D341Med (cell line): ENCODE data around the gene NKX2-1.

ENCODE experiments used
- DNase-seq: peaks from one replicate; pipeline ENCODE4 v3.0.0; 2012; ENCODE audit warnings: low spot score

NKX2-1 gene

DNA sequence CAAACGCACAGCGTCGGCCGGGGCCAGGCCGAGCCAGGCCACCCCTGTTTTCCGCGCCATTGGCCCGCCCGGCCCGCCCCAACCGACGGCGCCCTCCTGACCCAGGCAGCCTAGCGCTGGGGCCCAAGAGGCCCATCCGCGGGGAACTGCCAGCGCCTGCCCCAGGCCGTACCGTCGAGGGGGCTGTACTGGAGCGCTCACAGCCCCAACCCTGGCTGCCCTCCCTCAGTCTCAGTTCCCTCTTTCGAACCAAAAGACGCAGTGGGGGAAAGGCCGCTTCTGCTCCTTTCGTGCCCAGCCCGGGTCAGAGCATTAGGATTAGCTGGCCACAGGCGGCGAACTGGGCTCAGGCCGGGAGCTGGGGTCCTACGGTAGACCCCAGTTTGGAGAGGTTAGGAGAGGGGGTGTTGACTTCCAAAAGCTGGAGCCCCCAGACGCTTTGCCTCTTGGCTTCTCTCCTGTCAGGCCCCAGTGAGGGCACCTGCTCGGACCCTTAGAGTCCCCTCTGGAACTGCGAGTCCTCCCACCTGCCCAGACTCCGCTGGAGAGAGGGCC, 1.9 kb downstream of the NKX2-1 start:
- peak; percentile 38 for DNase-seq

DNA sequence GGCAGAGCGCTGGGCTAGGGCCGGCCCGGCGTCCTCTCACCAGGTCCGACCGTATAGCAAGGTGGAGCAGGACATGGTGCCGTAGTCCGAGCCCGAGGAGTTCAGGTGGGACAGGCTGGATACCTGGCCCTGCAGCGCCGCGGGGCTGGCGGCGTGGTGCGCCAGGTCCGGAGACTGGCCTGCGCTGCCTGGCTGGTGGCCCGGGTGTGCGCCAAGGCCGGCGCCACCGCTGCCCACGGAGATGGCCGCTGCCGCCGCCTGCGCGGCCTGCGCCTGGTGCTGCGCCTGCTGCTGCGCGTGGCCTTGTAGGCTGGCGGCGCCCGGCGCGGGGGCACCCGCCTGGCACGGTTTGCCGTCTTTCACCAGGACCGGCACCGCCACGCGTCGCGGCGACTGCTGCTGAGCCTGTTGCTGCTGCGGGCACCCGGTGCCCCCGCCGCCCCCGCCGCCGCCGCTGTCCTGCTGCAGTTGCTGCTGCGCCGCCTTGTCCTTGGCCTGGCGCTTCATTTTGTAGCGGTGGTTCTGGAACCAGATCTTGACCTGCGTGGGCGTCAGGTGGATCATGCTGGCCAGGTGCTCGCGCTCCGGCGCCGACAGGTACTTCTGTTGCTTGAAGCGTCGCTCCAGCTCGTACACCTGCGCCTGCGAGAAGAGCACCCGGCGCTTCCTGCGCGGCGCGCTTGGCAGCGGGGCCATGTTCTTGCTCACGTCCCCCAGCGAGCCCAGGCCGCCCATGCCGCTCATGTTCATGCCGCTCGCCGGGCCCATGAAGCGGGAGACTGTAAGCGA, 2.6 kb downstream of the NKX2-1 start:
- peak; percentile 46 for DNase-seq

DNA sequence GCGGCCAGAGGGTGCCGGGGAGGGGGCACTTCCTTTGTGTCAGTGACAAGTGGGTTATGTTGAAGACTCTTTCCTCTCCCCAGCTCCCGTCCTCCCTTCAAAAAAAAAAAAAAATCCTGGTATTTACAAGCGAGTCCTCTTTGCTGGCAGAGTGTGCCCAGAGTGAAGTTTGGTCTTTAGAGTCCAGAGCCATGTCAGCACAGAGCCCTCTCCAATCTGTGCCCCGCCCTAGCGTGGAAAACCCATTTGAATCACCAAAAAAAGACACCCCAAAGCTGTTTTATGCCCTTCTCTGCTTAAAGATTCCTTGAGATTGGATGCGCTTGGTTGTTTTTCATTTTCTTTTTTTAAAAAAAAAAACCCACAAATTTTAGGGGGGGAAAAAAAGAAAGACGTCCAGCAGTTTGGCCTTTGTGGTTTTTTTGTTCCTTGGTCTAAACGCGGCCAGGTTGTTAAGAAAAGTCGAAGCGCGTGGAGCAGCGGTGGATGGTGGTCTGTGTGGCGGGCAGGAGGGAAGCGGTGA, 3.3 kb downstream of the NKX2-1 start:
- DNase-seq, result no peak

DNA sequence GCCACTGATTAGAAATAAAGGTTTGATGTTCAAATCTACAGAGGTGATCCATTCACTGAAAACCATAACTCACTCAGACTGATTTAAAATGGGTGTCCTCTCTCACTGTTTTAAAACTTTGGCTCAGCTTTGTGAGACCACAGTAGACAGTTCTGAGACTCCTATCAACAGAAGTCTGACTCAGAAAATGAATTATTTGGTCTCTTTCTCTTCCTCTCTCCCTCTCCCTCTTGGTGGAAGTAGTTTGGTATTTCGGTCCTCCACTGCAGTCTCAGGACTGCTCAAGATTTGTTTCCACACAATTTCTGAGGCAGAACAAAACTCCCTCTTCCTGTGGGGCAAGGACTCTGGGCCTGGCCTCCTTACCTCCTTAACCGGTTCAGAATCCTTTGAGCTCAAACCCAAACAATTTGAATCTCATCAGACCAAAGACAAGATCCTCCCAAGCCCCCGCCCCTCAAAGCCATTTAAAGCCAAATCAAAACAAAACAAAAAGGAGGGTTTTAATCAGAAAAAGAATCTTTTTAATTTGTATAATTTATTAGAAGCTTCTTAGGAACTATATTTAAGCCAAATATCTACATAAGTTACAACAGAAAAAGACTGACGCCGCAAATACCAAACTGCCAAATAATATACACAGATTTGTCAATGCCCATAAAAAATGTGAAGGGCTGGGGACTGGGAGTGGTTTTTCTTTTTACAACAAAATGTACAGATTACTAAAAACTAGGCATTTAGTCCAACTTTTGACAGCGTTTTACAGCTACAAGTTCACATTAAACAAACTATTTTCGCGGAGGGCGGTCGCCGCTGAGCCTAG, 3.9 kb downstream of the NKX2-1 start:
- DNase-seq, result no peak

DNA sequence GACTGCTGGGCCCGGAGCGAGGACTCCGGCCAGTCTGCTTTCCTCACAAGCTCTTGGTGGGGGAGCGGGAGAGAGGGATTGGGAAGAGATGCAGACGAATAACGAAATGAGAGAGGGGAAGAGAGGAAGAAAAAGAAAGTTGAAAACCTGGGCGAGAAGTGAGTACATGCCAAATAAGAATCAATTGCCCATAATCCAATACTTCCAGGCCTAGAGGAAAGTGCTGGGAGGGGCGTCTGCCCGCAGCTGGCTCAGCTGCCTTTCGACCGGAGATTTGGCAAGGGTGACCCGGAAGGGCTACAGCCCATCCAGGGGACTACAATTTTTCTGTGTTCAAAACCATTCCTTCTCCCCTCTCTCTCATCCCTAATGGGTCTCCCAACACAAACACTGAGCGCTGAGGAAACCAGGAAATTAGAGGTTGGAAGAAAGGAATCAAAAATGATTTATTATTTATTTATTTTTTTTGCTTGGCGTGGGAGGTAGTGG, 4.9 kb downstream of the NKX2-1 start:
- no peak for DNase-seq

DNA sequence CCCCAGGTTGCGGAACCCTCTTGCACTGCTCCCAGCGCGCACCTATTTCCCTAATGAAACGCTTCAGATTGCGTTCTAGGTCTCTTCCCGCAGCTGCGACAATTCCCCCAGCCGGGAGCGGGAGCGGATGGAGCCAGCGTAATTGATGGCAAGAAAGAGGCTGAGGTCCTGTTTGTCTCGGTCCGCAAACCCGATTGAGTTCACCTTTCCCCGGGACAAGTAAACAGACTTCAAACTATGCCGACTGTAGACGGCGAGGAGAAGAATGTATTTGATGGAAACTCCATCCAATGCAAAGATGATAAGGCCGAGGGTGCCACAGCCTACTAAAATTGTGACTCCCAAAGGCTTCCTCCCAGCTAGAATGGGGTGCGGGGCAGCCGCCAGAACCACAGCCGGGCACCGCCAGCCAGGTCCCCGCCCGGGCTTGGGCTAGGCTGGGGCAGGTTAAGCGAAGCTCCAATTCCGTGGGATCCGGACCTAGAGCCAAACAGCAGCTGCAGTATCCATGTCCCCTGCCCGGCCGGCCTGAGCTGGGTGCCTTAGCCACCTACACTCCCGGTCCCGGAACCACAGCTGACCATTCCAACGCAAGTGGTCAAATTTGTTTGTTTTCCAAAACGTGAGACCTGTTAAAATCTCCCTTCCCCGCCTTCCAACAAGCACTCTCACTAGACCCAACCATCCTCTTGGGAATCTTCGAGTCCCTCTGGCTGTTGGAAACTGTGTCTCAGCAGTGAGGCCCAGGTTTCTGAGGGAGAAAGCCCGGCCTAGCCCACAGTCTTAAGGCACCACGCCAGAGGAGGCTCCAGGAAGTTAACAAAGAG, 5.5 kb downstream of the NKX2-1 start:
- peak; percentile 37 for DNase-seq

DNA sequence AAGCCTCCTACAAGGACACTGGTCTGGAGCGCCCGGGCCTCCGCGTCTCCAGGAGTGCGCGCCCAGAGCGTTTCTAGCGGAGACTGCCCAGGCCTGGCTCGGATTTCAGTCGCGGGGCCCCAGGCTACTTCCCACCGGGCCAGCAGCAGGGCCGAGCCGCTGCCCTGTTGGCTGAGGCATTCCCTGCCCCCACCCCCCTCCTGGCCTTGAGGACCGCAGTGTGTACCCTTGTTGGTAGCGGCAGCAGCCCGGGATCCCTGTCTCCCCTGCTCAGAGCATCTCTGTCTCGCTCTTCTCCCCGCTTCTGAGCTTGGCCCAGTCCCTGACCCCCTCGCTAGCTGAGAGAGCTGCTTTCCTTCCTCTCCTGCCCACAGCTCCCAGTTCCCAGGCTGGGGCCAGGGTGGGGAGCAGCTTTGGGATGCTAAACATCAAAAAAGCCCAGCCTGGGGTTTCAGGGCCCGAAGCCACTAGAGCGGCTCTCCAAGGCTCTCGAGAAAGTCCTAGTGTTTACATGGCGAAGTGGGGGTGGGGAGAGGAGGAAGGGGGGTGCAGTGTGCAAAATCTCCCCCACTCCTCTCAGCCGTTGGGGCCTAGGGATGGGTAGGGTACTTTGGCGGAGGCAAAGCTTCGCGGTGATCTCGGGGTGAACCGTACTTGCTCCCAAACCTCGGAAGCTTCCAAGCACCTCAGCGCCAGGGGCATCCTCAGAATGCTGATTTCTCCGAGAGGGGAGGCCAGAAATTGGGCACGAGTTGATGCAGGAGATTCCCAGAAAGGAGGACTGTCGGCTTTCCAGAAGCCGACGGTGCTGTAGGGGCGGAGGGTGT, 6.4 kb downstream of the NKX2-1 start:
- DNase-seq, result peak; percentile 30

DNA sequence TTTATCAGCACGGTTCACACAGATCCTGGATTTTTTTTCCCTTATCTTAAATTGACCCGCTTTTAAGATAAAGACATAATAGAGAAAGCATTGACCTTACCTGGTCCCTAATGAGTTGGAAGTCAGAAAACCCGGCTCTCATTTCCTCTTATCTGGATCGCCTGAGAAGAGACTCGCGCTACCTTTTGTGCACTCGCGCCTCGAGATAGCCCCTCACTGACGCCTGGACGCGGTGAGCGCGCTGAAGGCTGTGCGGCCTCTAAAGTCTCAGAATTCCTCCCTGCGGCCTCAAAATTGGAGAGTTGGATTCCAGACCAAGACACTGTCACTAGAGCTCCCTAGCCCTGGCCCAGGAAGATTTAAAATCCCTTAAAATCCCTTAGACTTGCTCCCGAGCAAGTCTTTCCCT, 7.0 kb downstream of the NKX2-1 start:
- DNase-seq, result no peak

DNA sequence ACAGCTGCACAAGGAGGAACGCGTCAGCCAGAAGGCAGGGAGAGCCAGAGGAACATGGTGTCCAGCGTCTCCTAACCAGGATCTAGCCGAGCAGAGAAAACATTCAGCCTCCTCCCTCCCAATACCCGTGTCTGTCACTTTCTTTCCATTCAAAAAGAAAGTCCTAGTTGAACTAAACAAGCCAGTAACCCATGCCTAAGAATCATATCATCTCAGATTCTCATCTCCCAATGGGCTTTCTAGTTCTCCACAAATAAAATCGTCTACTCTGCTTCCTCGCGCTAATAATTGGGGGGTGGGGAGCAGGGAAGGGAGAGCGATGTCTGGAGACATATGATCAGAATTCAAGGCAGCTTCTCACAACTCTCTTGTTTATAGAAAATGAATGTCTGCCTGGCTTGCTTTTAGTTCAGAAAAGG, 7.4 kb downstream of the NKX2-1 start:
- no peak for DNase-seq

DNA sequence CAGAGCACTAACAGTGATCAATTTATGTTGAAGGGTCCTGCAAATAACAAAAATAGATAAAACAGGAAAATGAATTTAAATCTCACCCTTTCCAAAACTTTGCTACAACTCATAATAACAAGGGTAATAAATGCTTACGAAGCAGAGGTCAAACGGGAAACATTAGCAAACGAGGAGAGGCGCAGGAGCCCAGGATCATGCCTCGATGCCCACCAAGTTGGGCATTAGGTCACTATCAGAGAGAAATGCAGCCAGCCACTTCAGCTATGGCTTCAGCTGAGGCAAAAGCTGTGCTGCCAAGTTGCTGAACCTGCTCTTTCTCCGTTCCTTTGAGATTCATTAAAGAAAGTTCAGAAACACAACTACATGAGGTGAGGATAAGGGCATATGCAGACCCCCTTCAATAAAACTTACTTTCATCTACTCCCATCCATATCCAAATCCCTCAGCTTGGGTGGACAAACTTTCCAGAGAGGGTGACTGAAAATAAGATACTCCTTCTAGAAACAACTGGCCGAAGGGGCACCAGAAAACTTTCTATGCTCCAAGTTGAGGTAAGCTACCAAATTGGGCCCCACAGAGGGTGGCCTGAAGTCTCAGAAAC, 7.9 kb downstream of the NKX2-1 start:
- DNase-seq, result no peak

DNA sequence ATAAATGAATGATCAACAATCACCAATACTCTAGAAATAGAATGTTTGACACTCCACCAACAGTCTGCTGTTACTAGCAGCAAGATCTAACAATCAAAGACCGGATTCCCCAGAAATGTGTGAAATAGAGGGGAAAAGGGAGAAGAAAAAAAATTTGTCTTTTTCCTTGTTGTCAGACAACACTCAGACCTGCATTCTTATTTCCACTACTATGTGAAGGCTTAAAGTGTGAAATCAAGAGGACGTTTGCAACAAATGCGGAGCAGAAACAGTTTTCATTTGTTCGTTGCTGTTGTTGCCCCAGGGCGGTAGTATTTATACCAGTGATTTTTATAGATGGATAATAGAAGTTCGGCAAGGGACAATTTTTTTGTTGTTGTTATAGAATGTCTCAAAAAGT, 9.2 kb downstream of the NKX2-1 start:
- no peak for DNase-seq

DNA sequence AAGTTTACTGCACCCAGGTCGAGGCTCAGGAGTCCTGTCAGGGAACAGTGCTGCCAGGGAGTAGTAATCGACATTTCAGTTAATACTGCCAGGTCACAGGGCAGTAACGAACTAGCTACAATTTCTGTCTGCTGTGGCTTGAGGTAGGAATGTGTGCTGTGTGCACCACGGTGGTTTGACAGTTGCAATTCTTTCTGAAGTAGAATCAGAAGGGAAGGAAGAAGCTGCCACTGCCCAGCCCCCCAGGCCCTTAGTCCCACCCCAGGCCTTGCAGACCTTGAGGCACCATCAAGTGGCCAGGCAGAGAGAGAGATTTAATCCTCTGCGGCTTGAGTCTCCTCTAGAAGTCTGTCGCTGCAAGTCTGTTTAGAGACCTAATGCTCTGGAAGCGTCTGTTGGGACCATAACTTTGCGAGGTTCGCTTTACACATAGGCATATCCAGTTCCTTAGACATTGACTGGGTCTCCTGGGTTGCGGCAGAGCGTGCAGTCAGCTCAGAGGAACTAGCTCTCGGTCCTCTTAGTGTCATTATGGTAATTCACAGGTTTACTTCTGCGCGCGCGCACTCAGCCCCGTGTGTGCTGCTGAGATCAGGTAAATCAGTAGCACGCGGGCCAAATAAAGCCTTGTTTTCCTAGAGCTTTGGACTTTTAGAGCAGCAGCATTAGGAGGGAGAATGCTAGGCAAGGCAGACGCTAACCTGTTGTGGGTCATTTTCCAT, 9.8 kb downstream of the NKX2-1 start:
- DNase-seq, result no peak

DNA sequence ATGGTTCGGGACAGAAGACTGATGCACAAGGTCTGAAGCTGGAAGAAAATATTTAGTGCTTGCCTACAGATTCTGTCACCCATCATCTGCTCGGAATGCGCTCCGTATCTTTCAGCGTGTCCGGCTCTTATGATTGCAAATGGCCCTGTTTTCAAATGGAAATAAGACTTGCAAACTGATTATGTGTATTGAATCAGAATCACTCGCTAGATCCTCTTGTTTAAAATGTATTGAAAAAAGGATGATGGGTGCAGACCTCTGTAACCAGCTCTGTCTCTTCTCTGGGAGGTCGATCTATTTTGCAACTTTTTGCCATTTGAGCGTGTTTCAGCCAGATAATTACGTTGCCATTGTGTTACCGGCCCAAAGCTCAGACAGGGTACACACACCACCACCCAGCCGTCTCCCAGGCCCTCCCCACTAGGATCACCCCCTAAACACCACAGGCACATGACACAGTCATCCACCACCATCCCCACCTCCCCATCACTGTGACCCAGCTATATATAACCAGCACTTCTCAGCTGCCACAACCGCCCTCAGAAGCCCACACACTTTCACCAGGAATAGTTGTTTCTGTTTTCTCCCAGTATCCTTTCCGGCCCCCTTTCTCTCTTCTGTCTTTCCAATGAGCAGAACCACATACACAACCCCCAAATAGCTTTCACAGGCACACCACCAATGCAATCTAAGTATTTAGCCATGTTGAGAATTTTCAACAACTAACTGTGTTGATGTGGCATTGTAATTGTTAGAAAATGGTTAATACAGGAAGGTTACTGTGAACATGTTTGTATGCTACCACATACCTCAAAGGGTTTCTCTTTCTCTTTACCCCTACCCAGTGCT, 10.7 kb downstream of the NKX2-1 start:
- DNase-seq, result no peak

DNA sequence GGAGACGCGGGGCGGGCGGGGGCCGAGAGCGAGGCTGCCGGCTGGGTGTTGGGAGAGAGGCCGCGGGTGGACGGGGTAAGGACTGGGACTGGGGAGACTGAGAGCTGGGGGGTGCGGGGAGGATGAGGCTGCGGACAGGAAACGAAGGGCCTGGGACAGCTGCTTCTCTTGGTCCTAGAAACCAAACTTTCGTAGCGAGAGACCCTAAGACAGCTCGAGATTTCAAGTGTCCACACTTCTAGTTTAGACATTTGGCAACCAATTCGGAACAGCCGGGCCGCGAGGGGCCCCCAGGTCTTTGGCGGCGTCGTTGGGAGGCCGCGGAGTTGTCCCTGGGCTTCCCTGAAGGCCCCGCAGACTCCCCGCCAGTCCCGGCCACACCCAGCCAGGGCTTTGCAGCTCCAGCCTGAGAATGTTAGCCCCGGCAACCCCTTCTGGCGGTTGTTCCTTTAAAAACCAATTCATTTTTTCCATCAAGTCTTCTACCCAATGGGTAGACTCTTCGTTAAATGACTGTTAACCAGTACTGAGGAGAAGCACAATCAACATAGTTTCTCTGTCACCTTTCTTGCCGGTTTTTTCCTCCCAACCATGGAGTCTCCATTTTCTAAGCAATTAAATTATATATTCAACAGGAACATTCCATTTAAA, 11.5 kb downstream of the NKX2-1 start:
- DNase-seq, result peak; percentile 43

DNA sequence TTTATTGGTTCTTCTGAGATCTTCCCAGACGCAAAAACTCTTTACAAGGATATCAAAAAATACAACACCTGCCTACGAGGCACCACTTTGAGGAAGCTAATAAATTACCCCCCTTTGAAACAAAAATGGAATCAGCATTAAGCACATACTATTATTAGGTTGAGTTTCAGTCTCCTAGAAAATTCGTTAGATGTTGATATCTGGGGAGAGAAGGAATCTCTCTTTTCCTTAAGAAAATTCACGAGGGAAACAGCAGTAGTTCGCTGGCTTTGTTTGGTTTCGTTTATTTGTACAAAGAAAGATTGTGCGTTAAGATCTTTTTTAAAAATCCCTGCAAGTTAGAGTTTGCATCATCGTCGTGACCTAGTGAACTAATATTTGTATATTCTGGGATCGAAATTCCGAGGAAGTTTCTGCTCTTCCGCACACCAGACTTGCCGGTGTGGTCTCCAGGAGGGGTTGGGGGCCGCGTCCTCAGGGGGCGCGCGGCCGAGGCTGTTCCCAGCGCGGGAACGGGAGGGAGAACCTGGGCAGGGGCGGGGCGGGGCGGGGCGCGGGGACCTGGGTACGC, 12.1 kb downstream of the NKX2-1 start:
- no peak for DNase-seq

DNA sequence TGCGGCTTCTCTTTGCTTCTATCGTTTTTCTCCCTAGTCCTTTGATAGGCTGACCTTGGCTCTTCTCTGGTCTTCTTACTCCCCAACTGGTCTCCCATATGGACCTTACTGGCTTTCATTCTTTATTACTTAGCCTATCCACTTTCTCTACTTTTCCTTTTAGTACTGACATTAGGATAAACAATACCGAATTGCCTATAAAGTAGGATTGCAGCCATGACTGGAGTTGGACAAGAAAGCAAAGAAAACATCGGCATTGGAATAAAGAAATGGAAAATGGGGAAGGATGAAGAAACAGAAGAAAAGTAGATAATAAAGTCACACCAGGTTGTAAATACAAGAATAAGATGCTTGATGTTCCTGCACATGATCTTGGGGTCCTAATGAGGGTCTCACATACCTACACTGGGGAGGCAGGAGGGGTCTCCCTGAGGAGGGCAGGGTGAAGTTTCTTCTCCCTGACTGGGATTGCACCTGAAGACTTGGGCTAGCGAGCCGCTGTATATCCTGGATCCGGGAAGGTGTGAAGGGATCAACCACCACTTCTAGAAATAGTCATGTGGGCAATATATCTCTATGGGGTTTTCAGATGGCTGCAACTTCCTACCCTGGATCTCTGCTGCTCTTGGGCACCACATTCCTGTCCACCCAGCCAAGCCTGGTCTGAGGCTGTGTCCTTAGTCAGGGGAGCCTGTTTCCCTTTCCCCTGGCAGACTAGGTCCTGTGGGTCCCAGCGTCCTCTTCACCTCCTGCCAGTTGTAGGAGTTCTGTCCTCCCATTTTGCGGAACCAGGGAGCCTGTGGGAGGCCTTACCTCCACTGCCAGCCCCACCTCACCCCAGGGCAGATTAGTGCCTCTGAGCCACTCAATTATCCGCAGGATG, 13.1 kb downstream of the NKX2-1 start:
- peak; percentile 33 for DNase-seq
